Tibial artery (tissue), 4 donors: ENCODE measurements around the gene FAS.
A peak's percentile ranks its signal among the peaks of the same experiment; 100 is the strongest.

Experiments used
- DNase-seq, 2 donors: peaks; one replicate each; pipeline ENCODE4 v3.0.0-alpha.2; 2019
- H3K27ac ChIP-seq, 2 donors: fragments of 200-600 bp; sonication (generic) in 1 of 2; 1 replicate in 1 of 2; 2 replicates in 1 of 2; pipeline ENCODE4 v1.5.1; 2018 to 2019; ENCODE audit warnings: mild to moderate bottlenecking in 1 of 2
- H3K27me3 ChIP-seq, 2 donors: fragments of 200-600 bp; sonication (generic) in 1 of 2; one replicate each; pipeline versions ENCODE4 v1.5.1 to v1.6.0; 2016 to 2019
- H3K36me3 ChIP-seq, 3 donors: fragments of 200-600 bp; sonication (generic) in 2 of 3; one replicate each; pipeline ENCODE4 v1.5.1; 2016 to 2019; ENCODE audit warnings: mild to moderate bottlenecking in 2 of 3
- H3K4me1 ChIP-seq, 4 donors: fragments of 200-600 bp; sonication (generic) in 2 of 4; 1 replicate in 3 of 4; 2 replicates in 1 of 4; pipeline ENCODE4 v1.5.1; 2016 to 2019
- H3K4me3 ChIP-seq, 2 donors: fragments of 200-600 bp; sonication (generic) in 1 of 2; 1 replicate in 1 of 2; 2 replicates in 1 of 2; pipeline ENCODE4 v1.5.1; 2018 to 2019; ENCODE audit warnings: mild to moderate bottlenecking in 2 of 2
- H3K9me3 ChIP-seq, 3 donors: fragments of 200-600 bp; sonication (generic) in 1 of 3; one replicate each; pipeline ENCODE4 v1.5.1; 2016 to 2019
- CTCF ChIP-seq, 2 experiments: fragments of 200-600 bp in 1 of 2; fragments of 450-650 bp in 1 of 2; IDR thresholded peaks; one replicate each; pipeline ENCODE4 v1.5.1; 2017 to 2019; ENCODE audit warnings: antibody characterized with exemption in 2 of 2, mild to moderate bottlenecking in 1 of 2, moderate library complexity in 1 of 2
- intact Hi-C: fragments of 100-400 bp; cut with DNase I; formaldehyde crosslinking; loops from one replicate; pipeline ENCODE4 v1.15.0; 2023; ENCODE audit warnings: low total_unique reads

The FAS gene

GRCh38 chr10:88954458-88955083 lies 36.0 kb upstream of the FAS start:
- Histone ChIP-seq H3K36me3 (peaks cover 0 to 16% (median 15%) of the 10 kb centered on the region in 3 donors), H3K27me3 (no peaks in the 10 kb centered on the region), H3K9me3 (no peaks in the 10 kb centered on the region), H3K27ac (peak overlapping the region; percentile 88 to 89), H3K4me1 (peaks cover 0 to 45% (median 12%) of the 10 kb centered on the region in 4 donors), H3K4me3 (peak overlapping the region; percentile 2 to 9)
- intact Hi-C loops = no loop called here
- no peak for TF ChIP-seq CTCF (IDR thresholded peaks at IDR 0.05)
- DNase-seq = no peak

GRCh38 chr10:88957381-88957780 lies 33.2 kb upstream of the FAS start:
- Histone ChIP-seq H3K9me3 (no peaks in the 10 kb centered on the region), H3K27me3 (no peaks in the 10 kb centered on the region), H3K4me1 (peaks cover 0 to 73% (median 12%) of the 10 kb centered on the region in 4 donors), H3K27ac (peak overlapping the region in 1 of 2 donors; percentile 28), H3K4me3 (no peak overlapping the region), H3K36me3 (no peaks in the 10 kb centered on the region)
- DNase-seq = no peak
- intact Hi-C loops = no loop called here
- no peak for TF ChIP-seq CTCF (IDR thresholded peaks at IDR 0.05)

- no peak for TF ChIP-seq CTCF (IDR thresholded peaks at IDR 0.05)
- no peak overlapping the region for H3K4me3 ChIP-seq
- H3K4me1 ChIP-seq = peaks cover 0 to 79% (median 9%) of the 10 kb centered on the region in 4 donors
- H3K27me3 ChIP-seq = no peaks in the 10 kb centered on the region
- intact Hi-C loops = no loop called here
- DNase-seq = no peak
- H3K27ac ChIP-seq = no peak overlapping the region
- H3K36me3 ChIP-seq = no peaks in the 10 kb centered on the region
- no peaks in the 10 kb centered on the region for H3K9me3 ChIP-seq
Measured at GRCh38 chr10:88958721-88959120, 31.9 kb upstream of the FAS start.

- H3K36me3 ChIP-seq = no peaks in the 10 kb centered on the region
- no peaks in the 10 kb centered on the region for H3K27me3 ChIP-seq
- H3K9me3 ChIP-seq = no peaks in the 10 kb centered on the region
- no peak for DNase-seq
- H3K27ac ChIP-seq = peak overlapping the region in 1 of 2 donors; percentile 23
- peaks cover 0 to 79% (median 10%) of the 10 kb centered on the region in 4 donors for H3K4me1 ChIP-seq
- TF ChIP-seq CTCF (IDR thresholded peaks at IDR 0.05) = no peak
- no peak overlapping the region for H3K4me3 ChIP-seq
- intact Hi-C loops = no loop called here
Measured at GRCh38 chr10:88960802-88961201, 29.8 kb upstream of the FAS start.

DNA sequence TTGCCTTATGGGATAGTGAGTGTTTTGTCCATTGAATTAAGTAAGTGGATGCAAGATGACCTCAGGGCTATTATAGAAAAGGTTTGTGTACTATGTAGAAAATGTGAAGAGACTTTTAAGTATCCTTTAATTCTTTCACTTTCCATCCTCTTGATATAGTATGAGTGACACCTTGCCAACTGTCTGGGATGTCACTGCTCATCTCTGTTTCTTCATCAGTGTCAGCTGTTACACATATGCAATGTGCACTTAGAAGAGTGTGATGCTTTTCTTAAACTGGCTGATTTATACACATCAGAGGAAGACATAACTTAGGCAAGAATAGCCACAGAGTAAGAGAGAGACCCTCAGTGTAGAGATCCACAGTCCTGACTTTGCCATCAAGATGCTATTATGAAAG lies 29.3 kb upstream of the FAS start:
- no peak for TF ChIP-seq CTCF (IDR thresholded peaks at IDR 0.05)
- Histone ChIP-seq H3K27ac (peak overlapping the region in 1 of 2 donors; percentile 23), H3K4me1 (peaks cover 0 to 79% (median 14%) of the 10 kb centered on the region in 4 donors), H3K36me3 (no peaks in the 10 kb centered on the region), H3K27me3 (no peaks in the 10 kb centered on the region), H3K4me3 (no peak overlapping the region), H3K9me3 (no peaks in the 10 kb centered on the region)
- intact Hi-C loops = no loop called here
- DNase-seq = no peak
